Sigmoid colon (tissue), 7 donors: ENCODE measurements around the gene PLD1. TPM values are rescaled to one million over a fixed set of nuclear protein-coding genes. Genes with fewer than 3 reads are reported as not detected.

Source experiments
- DNase-seq: peaks from one replicate; pipeline ENCODE4 v3.0.0-alpha.2; 2019
- H3K27ac ChIP-seq, 4 donors: fragments of 200-600 bp; sonication (generic); one replicate each; pipeline ENCODE4 v1.5.1; 2016 to 2019; ENCODE audit warnings: mild to moderate bottlenecking in 1 of 4
- H3K27me3 ChIP-seq, 3 donors: fragments of 200-600 bp; sonication (generic); one replicate each; pipeline ENCODE4 v1.5.1; 2019; ENCODE audit warnings: mild to moderate bottlenecking in 1 of 3
- H3K36me3 ChIP-seq, 4 donors: fragments of 200-600 bp; sonication (generic); one replicate each; pipeline ENCODE4 v1.5.1; 2016 to 2019
- H3K4me1 ChIP-seq, 4 donors: fragments of 200-600 bp; sonication (generic); one replicate each; pipeline ENCODE4 v1.5.1; 2017 to 2019
- H3K4me3 ChIP-seq, 4 donors: fragments of 200-600 bp; sonication (generic); one replicate each; pipeline ENCODE4 v1.5.1; 2017 to 2019; ENCODE audit warnings: mild to moderate bottlenecking in 2 of 4, moderate library complexity in 1 of 4
- H3K9me3 ChIP-seq, 4 donors: fragments of 200-600 bp in 3 of 4; sonication (generic) in 3 of 4; one replicate each; pipeline versions ENCODE4 v1.5.1 to v1.6.1; 2013 to 2019
- EP300 ChIP-seq, 4 donors: sonication (generic); formaldehyde crosslinking; IDR thresholded peaks; one replicate each; pipeline ENCODE4 v1.6.1; 2017; ENCODE audit warnings: antibody characterized with exemption in 4 of 4
- POLR2A ChIP-seq, 2 donors: fragments of 450-650 bp; IDR thresholded peaks; one replicate each; pipeline ENCODE4 v1.6.1; 2016; ENCODE audit warnings: antibody characterized with exemption in 2 of 2, mild to moderate bottlenecking in 2 of 2, moderate library complexity in 2 of 2
- POLR2AphosphoS5 ChIP-seq, 4 donors: sonication (generic); formaldehyde crosslinking; IDR thresholded peaks; one replicate each; pipeline ENCODE4 v1.6.1; 2017; ENCODE audit warnings: antibody characterized with exemption in 4 of 4
- WGBS, 2 donors: extraction: QIAGEN DNeasy Blood & Tissue Kit; methylation state at CpG; one replicate each; pipeline ENCODE4 v1.1.7; 2013; 5-methylcytosine and 5-hydroxymethylcytosine counted together
- intact Hi-C: fragments of 100-400 bp; cut with DNase I; formaldehyde crosslinking; loops from one replicate; pipeline ENCODE4 v1.15.1; 2023
- polyA plus RNA-seq, 3 donors: library from polyadenylated mRNA; stranded (reverse); fragments of 200-250 nt; gene quantifications; one replicate each; pipeline ENCODE4 v1.2.3, GENCODE V29; 2013
- total RNA-seq, 4 donors: library from RNA; depleted of rRNA; stranded (reverse); fragments of >200 nt; gene quantifications; one replicate each; pipeline ENCODE4 v1.1.0, GENCODE V29; 2016
- TF ChIP-seq, protein P1 (sequence below), 4 experiments: fragments of 450-650 bp in 3 of 4; fragments of 200-600 bp in 1 of 4; IDR thresholded peaks; one replicate each; pipeline ENCODE4 v1.5.1; 2016 to 2019; ENCODE audit warnings: antibody characterized with exemption in 4 of 4, mild to moderate bottlenecking in 3 of 4, moderate library complexity in 2 of 4
- donor health status: healthy with polysubstance abuse.
- donor health status: Bipolar disorder and iron deficiency.
- donor health status: healthy.

PLD1 gene
- total and polyA plus RNA-seq, 7 donors = 8.6 to 24.3 (median 12.2) TPM

DNA sequence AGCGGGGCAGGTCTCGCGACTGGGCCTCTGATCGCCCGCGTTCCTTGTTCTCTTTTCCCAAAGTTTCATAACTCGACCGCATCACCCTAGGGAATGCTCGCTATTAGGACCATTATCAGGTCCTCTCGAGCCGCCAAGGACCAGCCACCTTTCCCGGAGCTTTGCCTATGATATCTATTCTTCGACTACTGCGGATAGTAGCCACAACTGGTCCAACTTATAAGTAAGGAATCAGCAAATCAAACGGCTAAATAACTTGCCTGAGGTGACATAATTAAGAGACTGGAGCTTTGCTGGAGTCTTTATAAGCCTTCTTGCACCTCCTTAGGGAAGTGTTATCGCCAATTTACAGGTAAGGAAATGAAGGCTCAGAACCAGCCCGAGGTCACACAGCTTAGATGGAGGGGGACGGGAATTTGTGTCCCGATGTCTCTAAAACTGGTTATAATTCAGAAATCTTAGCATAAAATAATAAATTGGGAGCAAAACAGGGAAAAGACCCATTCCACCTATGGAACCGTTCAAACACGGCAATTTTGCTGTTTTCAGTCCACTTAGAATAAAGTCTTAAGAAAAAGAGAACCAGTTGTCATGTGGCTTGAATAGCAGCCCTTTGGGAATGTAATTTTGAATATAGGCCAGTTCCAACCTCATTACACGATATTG, 479 bp upstream of the PLD1 start:
- no peaks in the 10 kb centered on the region for H3K36me3 ChIP-seq
- no peaks in the 10 kb centered on the region for H3K27me3 ChIP-seq
- no peak for DNase-seq
- no peaks in the 10 kb centered on the region for H3K9me3 ChIP-seq
- H3K4me1 ChIP-seq = peaks cover 0 to 12% (median 6%) of the 10 kb centered on the region in 4 donors
- peak overlapping the region; percentile 76 to 94 (median 82) for H3K27ac ChIP-seq
- WGBS, 2 donors = 16 to 27% methylated on average over 22 of the region's 22 CpGs
- peak overlapping the region; percentile 33 to 73 (median 56) for H3K4me3 ChIP-seq
- intact Hi-C loops = no loop called here
- peak; percentile 41 to 56 (median 51) for TF ChIP-seq POLR2AphosphoS5 (IDR thresholded peaks at IDR 0.05)
- TF ChIP-seq EP300 (IDR thresholded peaks at IDR 0.05) = no peak
- peak in 1 of 2 donors; percentile 10 for TF ChIP-seq POLR2A (IDR thresholded peaks at IDR 0.05)

GRCh38 chr3:171809611-171809860, 747 bp downstream of the PLD1 start:
- no peaks in the 10 kb centered on the region for H3K36me3 ChIP-seq
- 1 to 4% methylated on average over 11 of the region's 11 CpGs for WGBS, 2 donors
- TF ChIP-seq POLR2AphosphoS5 (IDR thresholded peaks at IDR 0.05) (no peak), EP300 (IDR thresholded peaks at IDR 0.05) (no peak), POLR2A (IDR thresholded peaks at IDR 0.05) (no peak)
- TF ChIP-seq, protein P1, sequence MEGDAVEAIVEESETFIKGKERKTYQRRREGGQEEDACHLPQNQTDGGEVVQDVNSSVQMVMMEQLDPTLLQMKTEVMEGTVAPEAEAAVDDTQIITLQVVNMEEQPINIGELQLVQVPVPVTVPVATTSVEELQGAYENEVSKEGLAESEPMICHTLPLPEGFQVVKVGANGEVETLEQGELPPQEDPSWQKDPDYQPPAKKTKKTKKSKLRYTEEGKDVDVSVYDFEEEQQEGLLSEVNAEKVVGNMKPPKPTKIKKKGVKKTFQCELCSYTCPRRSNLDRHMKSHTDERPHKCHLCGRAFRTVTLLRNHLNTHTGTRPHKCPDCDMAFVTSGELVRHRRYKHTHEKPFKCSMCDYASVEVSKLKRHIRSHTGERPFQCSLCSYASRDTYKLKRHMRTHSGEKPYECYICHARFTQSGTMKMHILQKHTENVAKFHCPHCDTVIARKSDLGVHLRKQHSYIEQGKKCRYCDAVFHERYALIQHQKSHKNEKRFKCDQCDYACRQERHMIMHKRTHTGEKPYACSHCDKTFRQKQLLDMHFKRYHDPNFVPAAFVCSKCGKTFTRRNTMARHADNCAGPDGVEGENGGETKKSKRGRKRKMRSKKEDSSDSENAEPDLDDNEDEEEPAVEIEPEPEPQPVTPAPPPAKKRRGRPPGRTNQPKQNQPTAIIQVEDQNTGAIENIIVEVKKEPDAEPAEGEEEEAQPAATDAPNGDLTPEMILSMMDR (IDR thresholded peaks at IDR 0.05) = no peak
- H3K9me3 ChIP-seq = no peaks in the 10 kb centered on the region
- intact Hi-C loops = no loop called here
- peak overlapping the region; percentile 76 to 94 (median 82) for H3K27ac ChIP-seq
- H3K27me3 ChIP-seq = no peaks in the 10 kb centered on the region
- peak overlapping the region; percentile 33 to 73 (median 56) for H3K4me3 ChIP-seq
- DNase-seq = no peak
- peaks cover 0 to 12% (median 6%) of the 10 kb centered on the region in 4 donors for H3K4me1 ChIP-seq

DNA sequence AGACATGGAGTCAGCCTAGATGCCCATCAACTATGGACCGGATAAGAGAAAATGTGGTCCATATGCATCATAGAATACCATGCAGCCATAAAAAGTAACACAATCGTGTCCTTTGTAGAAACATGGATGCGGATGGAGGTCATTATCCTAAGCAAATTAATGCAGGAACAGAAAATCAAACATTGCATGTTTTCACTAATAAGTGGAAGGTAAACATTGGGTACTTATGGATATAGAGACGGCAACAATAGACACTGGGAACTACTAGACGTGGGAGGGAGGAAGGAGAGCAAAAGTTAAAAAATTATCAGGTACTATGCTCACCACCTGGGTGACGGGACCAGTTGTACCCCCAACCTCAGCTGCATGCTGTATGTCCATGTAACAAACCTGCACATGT, 2.5 kb downstream of the PLD1 start:
- intact Hi-C loops = no loop called here
- peak overlapping the region in 1 of 4 donors; percentile 81 for H3K27ac ChIP-seq
- H3K27me3 ChIP-seq = no peaks in the 10 kb centered on the region
- H3K4me1 ChIP-seq = peaks cover 0 to 12% (median 6%) of the 10 kb centered on the region in 4 donors
- H3K4me3 ChIP-seq = no peak overlapping the region
- no peaks in the 10 kb centered on the region for H3K36me3 ChIP-seq
- 94 to 95% methylated on average over 6 of the region's 6 CpGs for WGBS, 2 donors
- H3K9me3 ChIP-seq = no peaks in the 10 kb centered on the region
- no peak for DNase-seq
- TF ChIP-seq POLR2AphosphoS5 (IDR thresholded peaks at IDR 0.05) (no peak), POLR2A (IDR thresholded peaks at IDR 0.05) (no peak), EP300 (IDR thresholded peaks at IDR 0.05) (no peak)
- TF ChIP-seq, protein P1 (IDR thresholded peaks at IDR 0.05) = no peak

GRCh38 chr3:171807129-171807675, 3.1 kb downstream of the PLD1 start:
- Histone ChIP-seq H3K4me3 (no peak overlapping the region), H3K4me1 (peaks cover 0 to 18% (median 8%) of the 10 kb centered on the region in 4 donors), H3K27ac (peak overlapping the region; percentile 42 to 81 (median 63)), H3K9me3 (no peaks in the 10 kb centered on the region), H3K36me3 (no peaks in the 10 kb centered on the region), H3K27me3 (no peaks in the 10 kb centered on the region)
- no peak for DNase-seq
- intact Hi-C loops = no loop called here
- TF ChIP-seq EP300 (IDR thresholded peaks at IDR 0.05) (no peak), POLR2A (IDR thresholded peaks at IDR 0.05) (no peak), POLR2AphosphoS5 (IDR thresholded peaks at IDR 0.05) (no peak)
- WGBS, 2 donors = 88 to 95% methylated on average over 7 of the region's 7 CpGs

DNA sequence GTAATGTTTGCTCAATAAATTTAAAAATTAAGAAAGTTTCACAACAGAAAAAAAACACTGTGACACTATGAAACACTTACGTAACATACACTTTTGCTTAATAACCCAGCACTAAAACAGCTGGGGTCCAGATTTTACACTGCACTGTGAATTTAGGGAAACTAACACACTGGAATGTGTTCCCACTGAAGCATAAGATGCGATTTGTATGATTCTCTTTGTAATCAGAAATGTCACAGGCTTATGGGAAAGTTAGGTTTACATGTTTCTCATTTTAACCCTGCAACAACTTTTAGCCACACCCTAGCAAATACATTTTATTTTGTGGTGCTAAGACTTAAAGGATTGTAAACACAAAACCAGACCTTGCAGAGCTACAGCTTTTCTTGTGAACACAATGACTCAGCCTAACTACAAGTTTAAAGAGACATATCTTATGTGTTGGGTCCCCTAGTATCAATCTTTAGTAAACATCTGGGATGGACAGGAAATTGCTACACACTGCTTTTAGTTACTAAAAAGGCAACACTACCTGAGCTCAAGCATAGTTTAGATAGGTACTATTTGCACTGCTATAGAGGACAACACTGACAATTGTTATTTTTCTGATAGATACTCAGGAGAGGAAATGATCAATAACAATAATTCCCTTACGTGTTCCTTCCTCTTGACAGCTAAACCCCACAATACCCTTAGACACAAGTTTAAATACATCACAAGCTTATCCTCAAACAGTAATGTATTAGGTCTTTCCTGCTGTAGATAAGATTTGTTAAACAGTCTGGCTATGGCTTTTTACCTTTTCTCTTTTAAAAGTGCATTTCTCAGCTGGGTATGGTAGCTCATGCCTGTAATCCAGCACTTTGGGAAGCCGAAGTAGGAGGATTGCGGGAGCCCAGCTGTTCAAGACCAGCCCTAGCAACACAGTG, 3.8 kb downstream of the PLD1 start:
- DNase-seq = no peak
- Histone ChIP-seq H3K27ac (peak overlapping the region; percentile 63 to 81 (median 63)), H3K27me3 (no peaks in the 10 kb centered on the region), H3K4me1 (peaks cover 0 to 24% (median 12%) of the 10 kb centered on the region in 4 donors), H3K4me3 (no peak overlapping the region), H3K36me3 (no peaks in the 10 kb centered on the region), H3K9me3 (no peaks in the 10 kb centered on the region)
- 19 to 63% methylated on average over 5 of the region's 5 CpGs for WGBS, 2 donors
- intact Hi-C loops = no loop called here
- no peak for TF ChIP-seq EP300 (IDR thresholded peaks at IDR 0.05)
- TF ChIP-seq POLR2AphosphoS5 (IDR thresholded peaks at IDR 0.05) = peak; percentile 27 to 63 (median 48)

DNA sequence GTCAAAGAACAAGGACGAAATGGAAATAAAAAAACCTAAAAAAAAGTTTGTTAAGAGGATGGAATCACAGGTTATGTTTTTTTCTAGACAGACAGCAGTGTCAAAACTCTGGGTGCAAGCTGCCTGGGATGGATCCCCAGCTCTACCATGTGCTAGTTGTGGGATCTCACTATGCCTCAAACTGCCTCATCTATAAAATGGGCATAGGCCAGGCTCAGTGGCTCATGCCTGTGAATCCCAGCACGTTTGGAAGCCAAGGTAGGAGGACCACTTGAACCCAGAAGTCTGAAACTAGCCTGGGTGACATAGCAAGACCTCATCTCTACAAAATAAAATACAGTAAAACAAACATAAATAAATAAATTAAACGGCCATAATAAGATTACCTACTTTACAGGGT, 4.6 kb downstream of the PLD1 start:
- no peak for DNase-seq
- Histone ChIP-seq H3K27me3 (no peaks in the 10 kb centered on the region), H3K36me3 (no peaks in the 10 kb centered on the region), H3K4me3 (no peak overlapping the region), H3K4me1 (peaks cover 0 to 28% (median 16%) of the 10 kb centered on the region in 4 donors), H3K27ac (peak overlapping the region; percentile 63 to 81 (median 63)), H3K9me3 (no peaks in the 10 kb centered on the region)
- TF ChIP-seq POLR2AphosphoS5 (IDR thresholded peaks at IDR 0.05) = no peak
- no peak for TF ChIP-seq POLR2A (IDR thresholded peaks at IDR 0.05)
- TF ChIP-seq, protein P1 (IDR thresholded peaks at IDR 0.05) = no peak
- TF ChIP-seq EP300 (IDR thresholded peaks at IDR 0.05) = no peak
- 40 to 52% methylated on average over 3 of the region's 3 CpGs for WGBS, 2 donors
- intact Hi-C loops = no loop called here
